ENCODE measurements around the gene CDK13. TPM values are rescaled to one million over a fixed set of nuclear protein-coding genes. Genes with fewer than 3 reads are reported as not detected.

Gene CDK13
- polyA plus RNA-seq, 3 donors = 8.8 to 25.7 (median 11.2) TPM

GRCh38 chr7:39942883-39943282 lies 7.2 kb upstream of the CDK13 start:
- no peaks in the 10 kb centered on the region for H3K36me3 Mint-ChIP-seq
- WGBS (ENCODE audit: insufficient coverage) = 100% methylated on average over 1 of the region's 2 CpGs
- intact Hi-C loops (cut with micrococcal nuclease) = loop anchor here in 1 of 2 donors (10.0 kb wide), 1 partner anchor 102 kb away; no protein-coding TSS in a partner anchor
- Histone ChIP-seq H3K27ac (ENCODE audit: low read depth in 1 of 2, low read length in 2 of 2) (no peak overlapping the region), H2AFZ (ENCODE audit: insufficient read depth, low read depth, low read length, poor library complexity, severe bottlenecking) (no peak overlapping the region), H3K36me3 (replicated peaks in 1 of 2; ENCODE audit: control insufficient read depth in 1 of 2, insufficient read depth in 2 of 2, low read length in 2 of 2) (no peaks in the 10 kb centered on the region), H3K4me1 (ENCODE audit: control insufficient read depth in 1 of 2, insufficient read depth in 2 of 2, low read length in 2 of 2) (peaks cover under 1% of the 10 kb centered on the region in 2 donors), H3K79me2 (ENCODE audit: insufficient read depth, low read length) (no peaks in the 10 kb centered on the region), H4K20me1 (ENCODE audit: insufficient read depth, low read length) (no peaks in the 10 kb centered on the region), H3K4me2 (replicated peaks; ENCODE audit: extremely low read depth, low read length, poor library complexity, severe bottlenecking) (no peak overlapping the region), H3K9me3 (replicated peaks in 1 of 2; ENCODE audit: control insufficient read depth in 1 of 2, insufficient read depth in 1 of 2, low read length in 2 of 2) (no peaks in the 10 kb centered on the region), H3K27me3 (ENCODE audit: control insufficient read depth in 2 of 2, insufficient read depth in 2 of 2, low read length in 2 of 2) (no peaks in the 10 kb centered on the region), H3K9ac (ENCODE audit: insufficient read depth, low read length, poor library complexity, severe bottlenecking) (no peak overlapping the region), H3K4me3 (replicated peaks in 1 of 3; ENCODE audit: low read depth in 2 of 3, low read length in 3 of 3) (no peak overlapping the region)
- peaks cover 2 to 4% (median 3%) of the 10 kb centered on the region in 3 donors for H3K27me3 Mint-ChIP-seq (ENCODE audit: low read depth in 3 of 3)
- no peak for DNase-seq
- H3K27ac Mint-ChIP-seq = no peak overlapping the region
- H3K4me3 Mint-ChIP-seq = no peak overlapping the region
- TF ChIP-seq CTCF (IDR thresholded peaks at IDR 0.05) = no peak
- no peaks in the 10 kb centered on the region for H3K9me3 Mint-ChIP-seq
- H3K4me1 Mint-ChIP-seq = no peaks in the 10 kb centered on the region

DNA sequence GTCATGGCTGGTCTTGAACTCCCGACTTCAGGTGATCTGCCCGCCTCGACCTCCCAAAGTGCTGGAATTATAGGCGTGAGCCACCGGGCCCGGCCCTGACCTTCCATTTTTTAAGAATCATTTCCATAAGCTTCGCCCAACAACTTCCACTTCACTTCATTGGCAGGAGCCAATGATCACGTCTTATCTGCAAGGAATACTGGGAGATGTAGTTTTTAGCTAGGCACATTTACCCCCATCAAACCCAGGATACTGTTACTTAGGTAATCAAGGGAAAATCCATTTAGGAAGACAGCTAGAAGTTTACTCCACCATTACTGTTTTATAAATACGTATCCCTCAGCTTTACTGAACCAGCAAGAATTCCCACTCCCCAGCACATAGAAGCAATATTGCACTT lies 3.4 kb upstream of the CDK13 start:
- Mint-ChIP-seq H3K36me3 (no peaks in the 10 kb centered on the region), H3K27ac (no peak overlapping the region), H3K27me3 (ENCODE audit: low read depth in 3 of 3) (peaks cover 0 to 2% (median 1%) of the 10 kb centered on the region in 3 donors), H3K4me3 (no peak overlapping the region), H3K4me1 (peaks cover 8% of the 10 kb centered on the region), H3K9me3 (no peaks in the 10 kb centered on the region)
- H3K79me2 ChIP-seq (ENCODE audit: insufficient read depth, low read length) = peaks cover 16% of the 10 kb centered on the region
- no peak overlapping the region for H2AFZ ChIP-seq (ENCODE audit: insufficient read depth, low read depth, low read length, poor library complexity, severe bottlenecking)
- H3K27me3 ChIP-seq (ENCODE audit: control insufficient read depth in 2 of 2, insufficient read depth in 2 of 2, low read length in 2 of 2) = no peaks in the 10 kb centered on the region
- no peak for TF ChIP-seq CTCF (IDR thresholded peaks at IDR 0.05)
- peaks cover 9 to 10% of the 10 kb centered on the region in 2 donors for H3K4me1 ChIP-seq (ENCODE audit: control insufficient read depth in 1 of 2, insufficient read depth in 2 of 2, low read length in 2 of 2)
- H3K36me3 ChIP-seq (replicated peaks in 1 of 2; ENCODE audit: control insufficient read depth in 1 of 2, insufficient read depth in 2 of 2, low read length in 2 of 2) = no peaks in the 10 kb centered on the region
- peaks cover 9% of the 10 kb centered on the region for H4K20me1 ChIP-seq (ENCODE audit: insufficient read depth, low read length)
- no peak overlapping the region for H3K4me3 ChIP-seq (replicated peaks in 1 of 3; ENCODE audit: low read depth in 2 of 3, low read length in 3 of 3)
- 98% methylated on average over 5 of the region's 9 CpGs for WGBS (ENCODE audit: insufficient coverage)
- DNase-seq = no peak
- H3K4me2 ChIP-seq (replicated peaks; ENCODE audit: extremely low read depth, low read length, poor library complexity, severe bottlenecking) = no peak overlapping the region
- H3K9ac ChIP-seq (ENCODE audit: insufficient read depth, low read length, poor library complexity, severe bottlenecking) = no peak overlapping the region
- no peak overlapping the region for H3K27ac ChIP-seq (ENCODE audit: low read depth in 1 of 2, low read length in 2 of 2)
- H3K9me3 ChIP-seq (replicated peaks in 1 of 2; ENCODE audit: control insufficient read depth in 1 of 2, insufficient read depth in 1 of 2, low read length in 2 of 2) = no peaks in the 10 kb centered on the region
- intact Hi-C loops (cut with micrococcal nuclease) = loop anchor here in 1 of 2 donors (10.0 kb wide), 1 partner anchor 98 kb away; no protein-coding TSS in a partner anchor
